ENCODE results near the gene TOP3A. TPM values are rescaled to one million over a fixed set of nuclear protein-coding genes. Genes with fewer than 3 reads are reported as not detected.

Gene TOP3A, protein sequence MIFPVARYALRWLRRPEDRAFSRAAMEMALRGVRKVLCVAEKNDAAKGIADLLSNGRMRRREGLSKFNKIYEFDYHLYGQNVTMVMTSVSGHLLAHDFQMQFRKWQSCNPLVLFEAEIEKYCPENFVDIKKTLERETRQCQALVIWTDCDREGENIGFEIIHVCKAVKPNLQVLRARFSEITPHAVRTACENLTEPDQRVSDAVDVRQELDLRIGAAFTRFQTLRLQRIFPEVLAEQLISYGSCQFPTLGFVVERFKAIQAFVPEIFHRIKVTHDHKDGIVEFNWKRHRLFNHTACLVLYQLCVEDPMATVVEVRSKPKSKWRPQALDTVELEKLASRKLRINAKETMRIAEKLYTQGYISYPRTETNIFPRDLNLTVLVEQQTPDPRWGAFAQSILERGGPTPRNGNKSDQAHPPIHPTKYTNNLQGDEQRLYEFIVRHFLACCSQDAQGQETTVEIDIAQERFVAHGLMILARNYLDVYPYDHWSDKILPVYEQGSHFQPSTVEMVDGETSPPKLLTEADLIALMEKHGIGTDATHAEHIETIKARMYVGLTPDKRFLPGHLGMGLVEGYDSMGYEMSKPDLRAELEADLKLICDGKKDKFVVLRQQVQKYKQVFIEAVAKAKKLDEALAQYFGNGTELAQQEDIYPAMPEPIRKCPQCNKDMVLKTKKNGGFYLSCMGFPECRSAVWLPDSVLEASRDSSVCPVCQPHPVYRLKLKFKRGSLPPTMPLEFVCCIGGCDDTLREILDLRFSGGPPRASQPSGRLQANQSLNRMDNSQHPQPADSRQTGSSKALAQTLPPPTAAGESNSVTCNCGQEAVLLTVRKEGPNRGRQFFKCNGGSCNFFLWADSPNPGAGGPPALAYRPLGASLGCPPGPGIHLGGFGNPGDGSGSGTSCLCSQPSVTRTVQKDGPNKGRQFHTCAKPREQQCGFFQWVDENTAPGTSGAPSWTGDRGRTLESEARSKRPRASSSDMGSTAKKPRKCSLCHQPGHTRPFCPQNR
- 19.9 and 26.6 TPM in 2 replicates for total RNA-seq

GRCh38 chr17:18314731-18315561 lies at the start of gene TOP3A, which contains the start of gene SMCR8:
TSS of gene TOP3A (minus strand) at chr17:18314994. CDS start at chr17:18314778, 216 bp downstream.
TSS of gene SMCR8 (plus strand) at chr17:18315293. CDS start at chr17:18315790, 497 bp downstream.

DNA sequence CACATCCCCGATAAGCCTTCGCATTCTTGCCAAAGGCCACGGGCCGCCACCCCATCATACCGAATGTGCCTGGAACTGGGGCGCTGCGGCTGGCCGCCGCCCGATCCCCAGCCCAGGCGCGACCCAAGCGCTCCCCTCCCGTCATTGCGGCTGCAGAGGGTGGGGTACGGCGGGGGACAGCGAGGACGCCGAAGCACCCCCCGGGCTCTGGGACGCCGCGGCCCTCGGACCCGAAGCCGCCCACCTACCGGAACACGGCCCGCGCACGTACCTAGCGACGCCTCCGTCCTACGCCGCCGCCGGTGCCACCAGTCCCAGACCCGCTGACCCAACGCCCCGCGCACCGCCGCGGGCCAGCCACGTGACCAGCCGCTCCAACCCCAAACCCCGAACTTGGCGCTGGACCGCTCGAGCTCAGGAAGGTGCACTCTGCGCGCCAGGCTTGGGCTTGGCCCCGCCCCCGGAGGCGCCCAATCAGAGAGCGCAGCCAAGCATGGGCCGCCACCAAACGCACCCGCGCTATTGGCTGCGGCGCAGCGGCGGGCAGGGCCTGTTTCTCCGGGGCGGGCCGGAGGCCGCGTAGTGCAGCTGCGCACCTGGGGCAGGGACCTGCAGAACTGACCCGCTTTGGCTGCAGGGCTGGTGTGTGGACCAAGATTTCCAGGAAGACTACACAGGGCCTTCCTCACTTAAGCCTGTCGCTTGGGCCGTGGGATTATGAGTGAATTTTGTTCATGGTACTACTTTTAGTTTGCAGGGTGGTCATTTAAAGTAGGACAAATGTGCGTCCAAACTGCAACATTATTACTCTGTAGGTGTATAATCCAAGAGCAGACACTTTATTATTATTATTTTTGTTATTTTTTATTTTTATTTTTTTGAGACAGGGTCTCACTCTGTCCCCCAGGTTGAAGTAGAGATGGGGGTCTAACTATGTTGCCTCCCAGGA lies 48.6 kb upstream of the TOP3A start, which contains the start of gene SHMT1:
Gene SHMT1, minus strand, starts transcription at position 450 of the 949 bp plus-strand sequence. CDS start 7,569 bp downstream, outside the sequence.

GRCh38 chr17:18260332-18261145 lies 54.3 kb downstream of the TOP3A start, which contains the start of gene MIEF2:
TSS of gene MIEF2 (plus strand) at chr17:18260662. CDS start at chr17:18262721, 2,059 bp downstream.

DNA sequence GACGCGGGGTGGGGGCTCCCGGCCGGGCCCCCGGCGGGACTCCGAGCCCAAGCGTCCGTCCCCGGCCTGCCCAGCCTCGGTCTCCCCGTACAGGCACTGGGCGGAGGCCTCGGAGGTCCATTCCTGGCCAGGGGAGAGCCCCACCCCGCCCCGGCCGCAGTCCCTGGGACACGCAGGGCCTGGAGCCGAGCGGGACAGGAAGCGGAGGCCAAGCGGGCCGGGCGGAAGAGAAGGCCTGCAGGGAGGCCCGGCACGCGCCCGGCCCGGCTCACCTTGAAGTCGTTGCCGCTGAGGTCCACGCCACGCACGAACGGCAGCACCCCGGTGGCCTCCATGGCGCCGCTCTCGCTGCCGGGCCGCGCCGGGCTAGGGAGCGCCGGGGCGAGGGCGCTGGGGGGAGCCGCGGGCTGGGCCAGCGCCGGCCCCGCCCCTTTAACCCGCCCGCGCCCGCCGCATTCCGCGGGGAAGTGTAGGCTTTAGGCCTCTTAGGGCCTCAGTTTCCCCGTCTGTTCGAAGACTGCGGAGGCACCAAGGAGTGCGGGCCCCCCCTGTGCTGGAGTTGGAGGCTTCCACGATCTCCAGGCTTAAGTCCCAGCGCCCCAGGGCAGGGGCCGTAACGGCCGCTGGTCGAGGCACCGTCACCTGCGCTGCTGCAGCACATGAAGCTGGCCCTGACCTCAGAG lies 56.3 kb downstream of the TOP3A start, which contains the start of gene FLII:
Gene FLII, minus strand, starts transcription at position 383 of the 683 bp plus-strand sequence. Its CDS starts 48 bp downstream, at position 335.

DNA sequence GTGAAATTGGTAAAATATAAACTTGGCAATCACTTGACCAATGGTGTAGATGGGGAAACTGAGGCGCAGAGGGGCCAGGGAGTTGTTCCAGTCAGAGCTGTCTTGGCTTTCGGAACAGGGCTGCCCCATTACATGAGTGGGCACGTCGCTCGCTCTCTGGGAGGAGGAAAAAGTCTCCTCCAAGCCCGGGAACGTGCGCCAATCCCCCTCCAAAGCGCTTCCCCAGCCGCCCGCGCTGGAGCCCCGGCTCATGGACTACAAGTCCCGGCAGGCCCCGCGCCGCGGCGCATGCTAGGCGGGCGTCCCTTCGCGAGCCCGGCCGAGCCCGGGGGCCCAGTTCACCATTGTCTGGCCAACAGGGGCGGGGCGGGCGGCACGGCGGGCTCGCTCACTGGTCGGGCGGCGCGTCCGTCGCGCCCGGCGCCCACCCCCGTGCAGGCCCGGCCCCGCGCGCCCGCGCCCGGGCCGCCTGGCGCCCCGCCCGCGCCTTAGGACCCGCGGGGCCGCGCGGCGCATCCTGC lies 89.6 kb downstream of the TOP3A start, which contains the start of gene LLGL1:
Gene LLGL1, plus strand, starts transcription at position 515 of the 521 bp plus-strand sequence. CDS start 48 bp downstream, outside the sequence.

Other genes starting within 250 kb of the TOP3A start
- 38.4 and 42.7 TPM in 2 replicates for gene DRG2, start 227.0 kb downstream of the TOP3A start, total RNA-seq
- gene MYO15A, start 206.2 kb downstream of the TOP3A start, total RNA-seq: 0.21 TPM in 1 of 2 replicates, not detected in the other
- gene ALKBH5, start 131.2 kb downstream of the TOP3A start, total RNA-seq: 74.3 and 101 TPM in 2 replicates
- 36.0 and 44.9 TPM in 2 replicates for gene LLGL1, start 89.4 kb downstream of the TOP3A start, total RNA-seq
- gene FLII, start 56.3 kb downstream of the TOP3A start, total RNA-seq: 275 and 343 TPM in 2 replicates
- 13.2 and 14.1 TPM in 2 replicates for gene MIEF2, start 54.3 kb downstream of the TOP3A start, total RNA-seq
- gene SMCR8, start 299 bp upstream of the TOP3A start, total RNA-seq: 6.5 and 9.1 TPM in 2 replicates
- 36.6 and 37.3 TPM in 2 replicates for gene SHMT1, start 48.6 kb upstream of the TOP3A start, total RNA-seq
- 1.8 and 1.9 TPM in 2 replicates for gene EVPLL, start 62.8 kb upstream of the TOP3A start, total RNA-seq
- 0.65 and 1.6 TPM in 2 replicates for gene LGALS9C, start 161.8 kb upstream of the TOP3A start, total RNA-seq